Femur (tissue), 1 donor: ENCODE measurements around the gene DHX16.
"Not testable (repeated sequence)": the region's sequence is repeated elsewhere in the genome, so short reads cannot be mapped to it uniquely, and the experiment has no call there.

ENCODE experiments used
- DNase-seq: peaks from one replicate; pipeline ENCODE4 v3.0.0-alpha.2; 2017

The DHX16 gene

GRCh38 chr6:30672445-30673253 is at the start of gene DHX16:
Gene DHX16 (minus strand): TSS chr6:30673006. CDS start chr6:30672841, 165 bp downstream.
- DNase-seq = peak; percentile 97

- not testable (repeated sequence) for DNase-seq
Measured at GRCh38 chr6:30722025-30722279, 49.1 kb upstream of the DHX16 start.

GRCh38 chr6:30721198-30722024 is 48.6 kb upstream of the DHX16 start:
- peak; percentile 94 for DNase-seq

- peak; percentile 81 for DNase-seq
Measured at GRCh38 chr6:30720738-30721197, 48.0 kb upstream of the DHX16 start.

GRCh38 chr6:30719791-30720737 is 47.3 kb upstream of the DHX16 start, which contains the start of gene TUBB:
Gene TUBB (plus strand): TSS chr6:30720352. CDS start chr6:30720507, 155 bp downstream.
- peak; percentile 98 for DNase-seq

- no peak for DNase-seq
Measured at GRCh38 chr6:30719356-30719755, 46.5 kb upstream of the DHX16 start.

GRCh38 chr6:30717845-30718720 is 45.3 kb upstream of the DHX16 start:
- DNase-seq = not testable (repeated sequence)

GRCh38 chr6:30717129-30717844 is 44.5 kb upstream of the DHX16 start, which contains the start of gene MDC1:
Gene MDC1 (minus strand): TSS chr6:30717281. CDS start chr6:30715175, 2,106 bp downstream.
- peak; percentile 100 for DNase-seq

GRCh38 chr6:30716879-30717128 is 44.0 kb upstream of the DHX16 start:
- DNase-seq = no peak

GRCh38 chr6:30714263-30714662 is 41.5 kb upstream of the DHX16 start:
- no peak for DNase-seq

- no peak for DNase-seq
Measured at GRCh38 chr6:30712441-30712945, 39.7 kb upstream of the DHX16 start.

- DNase-seq = no peak
Measured at GRCh38 chr6:30711758-30712380, 39.1 kb upstream of the DHX16 start.

- DNase-seq = no peak
Measured at GRCh38 chr6:30709101-30709868, 36.5 kb upstream of the DHX16 start.

- no peak for DNase-seq
Measured at GRCh38 chr6:30707281-30707850, 34.6 kb upstream of the DHX16 start.

GRCh38 chr6:30705620-30706019 is 32.8 kb upstream of the DHX16 start:
- DNase-seq = no peak

- no peak for DNase-seq
Measured at GRCh38 chr6:30703821-30704220, 31.0 kb upstream of the DHX16 start.

GRCh38 chr6:30703011-30703410 is 30.2 kb upstream of the DHX16 start:
- DNase-seq = no peak

- no peak for DNase-seq
Measured at GRCh38 chr6:30700340-30700739, 27.5 kb upstream of the DHX16 start.

GRCh38 chr6:30696432-30696831 is 23.6 kb upstream of the DHX16 start:
- DNase-seq = no peak
